GM21367 (cell line): ENCODE results near the gene ASIC4.

Experiments used
- ATAC-seq: cut with Tn5 transposase; IDR thresholded peaks from one replicate; pipeline ENCODE4 v1.9.1; 2021; ENCODE audit not compliant: unreplicated experiment

ASIC4 gene

DNA sequence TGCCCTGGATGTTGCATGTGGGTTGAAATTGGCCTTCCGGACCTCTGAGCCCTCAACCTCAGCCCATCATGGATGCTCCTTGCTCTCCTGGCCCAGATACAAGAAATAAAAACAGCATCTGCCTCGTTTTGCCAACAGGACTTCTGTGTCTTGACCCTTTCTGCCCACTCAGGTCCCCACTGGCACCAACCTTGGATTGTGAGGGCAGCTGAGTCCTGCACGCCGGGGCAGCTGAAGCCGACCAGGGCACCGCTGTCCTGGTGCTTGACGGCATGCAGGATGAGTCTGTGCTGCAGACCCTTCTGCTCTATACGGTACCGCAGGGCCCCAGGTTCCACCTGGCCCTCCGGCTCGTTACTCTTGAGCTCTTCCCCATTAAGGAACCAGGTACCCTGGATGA is 52.4 kb downstream of the ASIC4 start:
- ATAC-seq = no peak

DNA sequence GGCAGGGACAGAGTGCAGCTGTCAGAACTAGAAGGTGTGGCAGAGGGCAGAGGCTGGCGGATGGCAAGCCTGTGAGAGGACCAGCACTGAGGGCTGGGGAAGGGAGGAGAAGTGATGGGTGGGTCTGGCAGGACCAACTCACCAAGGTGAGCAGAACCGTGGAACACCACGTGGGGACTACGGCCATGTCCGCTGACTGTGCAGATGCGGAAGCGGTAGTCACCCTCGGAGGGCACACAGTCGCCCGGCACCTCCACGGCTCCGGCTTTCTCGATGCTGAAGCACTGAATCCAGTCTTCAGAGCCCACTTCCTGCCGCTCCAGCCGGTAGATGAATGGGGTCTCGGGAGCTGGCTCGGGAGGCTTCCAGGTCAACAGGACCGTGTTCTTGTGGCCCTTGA is 52.8 kb downstream of the ASIC4 start:
- ATAC-seq = no peak

DNA sequence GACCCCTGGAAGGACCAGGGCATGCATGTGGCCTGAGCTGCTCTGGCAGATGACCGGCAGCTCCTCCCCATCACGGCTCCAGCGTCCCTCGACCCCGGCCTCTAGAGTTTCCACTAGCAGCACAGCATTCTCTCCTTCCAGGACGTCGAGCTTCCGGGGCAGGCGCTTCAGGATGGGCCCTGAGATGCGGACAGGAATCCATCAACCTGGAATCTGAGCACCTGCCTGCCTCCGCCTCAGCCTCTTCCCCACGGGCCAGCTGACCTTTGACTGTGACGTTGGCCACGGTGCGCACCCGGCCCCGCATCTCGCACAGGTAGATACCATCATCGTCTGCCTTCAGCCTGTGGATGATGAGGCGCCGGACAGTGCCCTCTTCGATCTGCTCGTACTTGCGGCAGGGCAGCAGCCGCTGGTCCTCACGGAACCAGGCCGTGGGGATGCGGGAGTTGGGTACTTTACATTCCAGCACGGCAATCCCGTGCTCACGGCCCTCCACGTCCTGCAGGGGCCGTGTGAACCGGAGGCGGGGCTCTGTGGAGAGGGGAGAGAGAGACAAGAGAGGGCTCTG is 53.6 kb downstream of the ASIC4 start:
- no peak for ATAC-seq

DNA sequence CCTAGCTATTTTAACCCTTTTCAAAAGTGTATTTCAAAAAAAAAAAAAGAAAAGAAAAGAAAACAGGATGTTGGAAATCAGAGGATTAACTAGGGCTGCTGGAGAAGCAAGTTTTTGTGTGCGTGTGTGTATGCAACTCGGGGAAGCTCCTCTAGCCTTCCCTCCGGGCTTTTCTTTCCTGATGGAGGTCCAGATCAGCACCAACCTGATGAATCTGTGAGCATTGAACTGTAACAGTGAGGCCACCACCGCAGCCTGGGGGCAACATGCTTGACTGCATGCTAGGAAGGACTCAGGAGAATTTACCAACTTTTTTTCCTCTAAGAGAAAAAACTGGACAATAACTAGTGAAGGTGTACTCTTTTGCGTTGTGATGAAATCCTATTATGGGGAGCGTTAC is 54.8 kb downstream of the ASIC4 start:
- ATAC-seq = no peak

DNA sequence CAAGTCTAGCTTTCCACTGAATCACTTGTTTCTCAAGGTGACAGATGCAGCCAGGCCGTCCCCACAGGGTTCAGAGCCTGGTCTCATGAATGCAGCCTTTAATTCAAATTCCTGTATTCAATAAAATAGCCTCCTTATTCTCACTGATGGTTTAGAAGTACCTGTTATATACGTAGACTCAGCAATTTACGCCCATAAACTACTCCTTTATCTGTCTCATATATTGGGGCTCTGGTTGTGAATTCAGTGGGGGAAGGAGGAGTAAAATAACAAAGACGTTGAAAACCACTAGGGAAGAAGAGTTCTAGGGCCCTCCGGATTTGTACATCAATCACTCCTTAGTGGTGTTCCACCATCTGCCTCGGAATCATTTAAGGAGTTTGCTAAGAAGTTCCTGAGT is 55.4 kb downstream of the ASIC4 start:
- ATAC-seq = no peak

DNA sequence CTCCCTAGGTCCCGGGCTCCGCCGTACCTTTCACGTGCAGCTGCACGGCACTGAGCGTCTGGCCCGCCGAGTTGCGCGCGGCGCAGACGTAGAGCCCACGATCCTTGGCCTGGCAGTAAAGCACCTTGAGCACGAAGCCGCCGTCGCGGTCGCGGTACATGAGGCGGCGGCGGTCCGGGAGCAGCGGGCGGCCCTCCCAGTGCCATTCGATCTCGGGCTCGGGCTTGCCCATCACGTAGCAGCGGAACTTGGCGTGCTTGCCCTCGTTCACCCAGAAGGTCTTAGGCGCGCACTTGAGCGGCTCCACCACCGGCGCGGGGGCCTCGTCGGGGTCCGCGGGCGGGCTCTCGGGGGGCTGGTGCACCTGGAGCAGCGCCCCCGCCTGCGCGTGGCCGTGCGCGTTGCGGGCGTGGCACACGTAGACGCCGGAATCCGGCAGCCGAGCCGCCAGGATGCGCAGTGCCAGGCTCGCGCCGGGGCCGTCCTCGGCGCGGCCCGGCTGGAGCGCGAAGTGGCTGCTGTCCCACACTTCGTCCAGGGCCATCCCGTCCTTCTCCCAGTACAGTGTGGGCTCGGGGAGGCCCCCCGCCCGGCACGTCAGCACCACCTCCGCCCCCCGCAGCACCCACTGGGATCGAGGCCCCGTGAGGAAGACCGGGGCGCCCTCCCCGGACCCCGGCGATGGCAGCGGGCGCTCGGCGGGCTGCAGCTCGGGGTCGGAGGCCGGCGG is 56.1 kb downstream of the ASIC4 start:
- no peak for ATAC-seq

DNA sequence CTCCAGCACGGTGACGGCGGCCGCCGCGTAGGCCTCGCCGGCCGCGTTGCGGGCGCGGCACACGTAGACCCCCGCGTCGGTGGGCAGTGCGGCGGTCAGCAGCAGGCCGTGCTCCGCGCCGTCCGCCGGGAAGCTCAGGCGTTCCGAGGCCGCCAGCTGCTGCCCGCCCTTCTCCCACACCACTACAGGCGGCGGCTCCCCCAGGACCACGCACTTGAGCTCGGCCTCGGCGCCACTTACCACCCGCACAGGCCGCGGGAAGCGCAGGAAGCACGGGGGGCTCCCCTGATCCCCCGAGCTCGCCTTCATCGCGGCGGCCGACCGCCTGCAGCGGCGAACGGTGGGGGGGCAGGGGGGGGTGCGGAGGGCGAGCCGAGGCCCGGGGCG is 56.6 kb downstream of the ASIC4 start:
- no peak for ATAC-seq

DNA sequence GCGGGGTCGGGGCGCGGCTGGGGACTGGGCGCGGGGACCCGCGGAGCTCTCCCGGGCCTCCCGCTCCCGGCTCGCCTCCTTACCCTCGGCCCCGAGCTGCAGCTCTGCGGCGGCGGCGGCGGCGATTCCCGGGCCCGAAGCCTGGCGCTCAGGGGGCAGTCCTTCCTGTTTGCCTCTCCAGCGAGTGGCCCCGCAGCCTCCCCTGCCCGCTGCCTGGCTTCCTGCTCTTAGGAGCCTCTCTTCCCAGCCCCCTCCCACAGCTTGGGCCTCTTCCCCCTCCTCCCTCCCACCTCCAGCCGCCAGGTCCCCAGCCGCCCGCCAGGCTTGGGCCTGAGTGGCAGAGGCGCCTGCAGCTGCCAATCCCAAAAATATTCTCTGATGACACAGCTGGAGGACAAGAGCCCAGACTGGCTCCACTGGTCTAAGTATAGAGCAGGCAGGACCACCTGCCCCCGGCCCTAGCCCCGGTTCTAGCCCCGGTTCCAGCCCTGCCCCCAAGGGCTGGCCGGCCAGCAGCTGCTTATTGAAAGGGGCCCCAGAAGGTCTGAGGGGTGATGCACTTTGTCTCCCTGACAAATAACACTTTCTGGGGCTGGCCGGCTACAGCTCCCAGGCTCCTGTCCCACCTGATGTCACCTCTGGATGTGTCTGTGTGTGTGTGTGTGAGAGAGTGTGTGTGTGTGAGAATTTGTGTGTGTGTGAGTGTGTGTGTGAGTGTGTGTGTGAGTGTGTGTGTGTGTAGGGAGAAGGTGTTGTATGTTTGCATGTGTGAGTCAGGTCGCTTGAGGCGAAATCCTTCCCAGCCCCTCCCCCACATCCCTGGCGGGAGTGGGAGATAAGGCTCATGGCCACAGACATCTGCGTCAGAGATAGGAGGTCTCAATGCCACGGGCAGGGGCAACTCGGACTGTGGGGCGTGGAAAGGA is 57.3 kb downstream of the ASIC4 start, which contains the start of gene OBSL1:
Gene OBSL1, minus strand, starts transcription at position 229 of the 926 bp plus-strand sequence. CDS start 307 bp downstream, outside the sequence.
- no peak for ATAC-seq

DNA sequence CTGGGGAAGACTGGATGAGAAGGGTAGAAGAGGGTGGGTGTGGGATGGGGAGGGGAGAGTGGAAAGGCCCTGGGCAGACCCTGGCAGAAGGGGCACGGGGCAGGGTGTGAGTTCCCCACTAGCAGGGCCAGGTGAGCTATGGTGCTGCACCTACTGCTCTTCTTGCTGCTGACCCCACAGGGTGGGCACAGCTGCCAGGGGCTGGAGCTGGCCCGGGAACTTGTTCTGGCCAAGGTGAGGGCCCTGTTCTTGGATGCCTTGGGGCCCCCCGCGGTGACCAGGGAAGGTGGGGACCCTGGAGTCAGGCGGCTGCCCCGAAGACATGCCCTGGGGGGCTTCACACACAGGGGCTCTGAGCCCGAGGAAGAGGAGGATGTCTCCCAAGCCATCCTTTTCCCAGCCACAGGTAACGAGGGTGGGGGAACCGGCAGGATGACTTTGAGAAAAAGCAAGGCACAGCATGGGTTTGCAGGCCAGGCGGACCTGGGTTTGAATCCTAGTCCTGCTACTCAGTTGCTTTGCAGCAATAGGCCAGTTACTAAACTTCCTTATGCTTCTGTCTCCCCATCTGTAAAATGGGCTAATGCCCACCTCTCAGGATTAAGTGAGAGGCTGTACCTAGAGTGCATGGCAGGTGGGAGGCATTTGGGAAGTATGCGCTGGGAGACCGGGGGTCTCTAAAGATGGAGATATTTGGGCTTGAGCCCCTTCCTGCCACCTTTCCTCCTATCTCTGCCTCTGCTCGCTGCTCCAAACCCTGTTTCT is 58.1 kb downstream of the ASIC4 start, which contains the start of gene INHA:
Gene INHA, plus strand, starts transcription at position 74 of the 765 bp plus-strand sequence. Its CDS starts 65 bp downstream, at position 139.
- ATAC-seq = no peak

DNA sequence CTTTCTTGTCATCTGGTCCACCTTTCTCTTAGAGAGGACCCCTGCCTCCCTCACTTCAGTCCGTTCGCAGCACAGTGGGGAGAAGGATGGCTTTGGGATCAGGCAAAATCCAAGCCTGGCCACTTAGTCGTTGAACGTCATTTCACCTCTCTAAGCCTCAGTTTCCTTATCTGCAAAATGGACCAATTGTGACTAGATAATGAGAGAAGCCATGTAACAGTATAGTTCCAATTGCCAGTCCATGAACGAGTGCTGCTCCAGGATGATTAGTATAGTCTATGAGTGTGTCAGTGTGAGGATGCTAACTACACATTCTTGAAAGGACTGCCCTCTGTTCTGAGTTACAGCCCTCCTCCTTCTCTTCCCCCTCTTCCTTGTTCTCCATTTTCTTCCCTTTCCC is 58.9 kb downstream of the ASIC4 start:
- ATAC-seq = no peak

DNA sequence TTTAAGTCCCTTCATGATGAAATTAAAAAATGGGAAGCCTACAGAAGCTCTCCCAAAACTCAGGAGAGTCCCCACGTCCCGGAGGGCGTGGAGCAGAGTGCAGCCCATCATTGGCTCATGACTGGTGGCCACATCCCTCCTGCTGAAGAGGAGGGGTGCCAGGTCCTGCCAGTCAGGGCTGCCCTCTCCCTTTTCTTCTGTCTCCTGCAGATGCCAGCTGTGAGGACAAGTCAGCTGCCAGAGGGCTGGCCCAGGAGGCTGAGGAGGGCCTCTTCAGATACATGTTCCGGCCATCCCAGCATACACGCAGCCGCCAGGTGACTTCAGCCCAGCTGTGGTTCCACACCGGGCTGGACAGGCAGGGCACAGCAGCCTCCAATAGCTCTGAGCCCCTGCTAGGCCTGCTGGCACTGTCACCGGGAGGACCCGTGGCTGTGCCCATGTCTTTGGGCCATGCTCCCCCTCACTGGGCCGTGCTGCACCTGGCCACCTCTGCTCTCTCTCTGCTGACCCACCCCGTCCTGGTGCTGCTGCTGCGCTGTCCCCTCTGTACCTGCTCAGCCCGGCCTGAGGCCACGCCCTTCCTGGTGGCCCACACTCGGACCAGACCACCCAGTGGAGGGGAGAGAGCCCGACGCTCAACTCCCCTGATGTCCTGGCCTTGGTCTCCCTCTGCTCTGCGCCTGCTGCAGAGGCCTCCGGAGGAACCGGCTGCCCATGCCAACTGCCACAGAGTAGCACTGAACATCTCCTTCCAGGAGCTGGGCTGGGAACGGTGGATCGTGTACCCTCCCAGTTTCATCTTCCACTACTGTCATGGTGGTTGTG is 60.4 kb downstream of the ASIC4 start:
- no peak for ATAC-seq

DNA sequence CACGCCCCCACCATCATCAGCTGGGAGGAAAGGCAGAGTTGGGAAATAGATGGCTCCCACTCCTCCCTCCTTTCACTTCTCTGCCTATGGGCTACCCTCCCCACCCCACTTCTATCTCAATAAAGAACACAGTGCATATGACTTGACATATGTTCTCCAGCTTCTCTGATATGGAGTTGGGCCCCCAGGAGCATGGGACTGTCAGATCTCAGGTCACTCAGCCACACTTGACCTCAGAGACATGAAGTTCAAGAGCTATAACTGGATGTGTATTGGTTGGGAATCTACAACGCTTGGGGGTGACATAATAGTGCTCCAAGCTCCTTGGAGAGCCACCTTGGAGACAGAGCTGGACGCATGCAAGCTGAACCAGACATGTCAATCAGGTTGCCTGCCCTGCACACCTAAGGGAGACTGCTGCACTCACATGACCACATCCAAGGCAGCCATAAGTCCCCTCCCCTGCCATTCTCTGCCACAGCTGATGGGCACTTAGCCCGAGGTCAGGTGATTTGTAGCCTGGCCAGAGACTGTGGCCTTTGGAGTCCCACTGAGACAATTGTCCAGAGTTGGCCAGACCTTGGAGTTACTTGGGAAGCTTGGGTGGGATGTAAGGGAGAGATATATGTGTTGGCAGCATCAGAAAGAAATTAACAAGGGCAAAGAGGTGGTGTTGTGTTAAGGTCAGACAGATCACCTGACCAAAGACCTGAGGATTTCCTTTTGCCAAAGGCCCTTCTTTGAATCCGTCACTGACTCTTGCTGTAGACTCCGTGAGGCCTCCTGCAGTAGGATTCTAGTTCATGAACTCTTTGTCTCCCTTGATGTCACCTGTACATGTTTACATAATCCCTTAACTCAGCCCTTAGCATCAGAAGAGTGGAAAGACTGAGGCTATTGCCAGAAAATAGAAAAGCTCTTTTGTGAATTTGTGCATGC is 61.6 kb downstream of the ASIC4 start:
- no peak for ATAC-seq

DNA sequence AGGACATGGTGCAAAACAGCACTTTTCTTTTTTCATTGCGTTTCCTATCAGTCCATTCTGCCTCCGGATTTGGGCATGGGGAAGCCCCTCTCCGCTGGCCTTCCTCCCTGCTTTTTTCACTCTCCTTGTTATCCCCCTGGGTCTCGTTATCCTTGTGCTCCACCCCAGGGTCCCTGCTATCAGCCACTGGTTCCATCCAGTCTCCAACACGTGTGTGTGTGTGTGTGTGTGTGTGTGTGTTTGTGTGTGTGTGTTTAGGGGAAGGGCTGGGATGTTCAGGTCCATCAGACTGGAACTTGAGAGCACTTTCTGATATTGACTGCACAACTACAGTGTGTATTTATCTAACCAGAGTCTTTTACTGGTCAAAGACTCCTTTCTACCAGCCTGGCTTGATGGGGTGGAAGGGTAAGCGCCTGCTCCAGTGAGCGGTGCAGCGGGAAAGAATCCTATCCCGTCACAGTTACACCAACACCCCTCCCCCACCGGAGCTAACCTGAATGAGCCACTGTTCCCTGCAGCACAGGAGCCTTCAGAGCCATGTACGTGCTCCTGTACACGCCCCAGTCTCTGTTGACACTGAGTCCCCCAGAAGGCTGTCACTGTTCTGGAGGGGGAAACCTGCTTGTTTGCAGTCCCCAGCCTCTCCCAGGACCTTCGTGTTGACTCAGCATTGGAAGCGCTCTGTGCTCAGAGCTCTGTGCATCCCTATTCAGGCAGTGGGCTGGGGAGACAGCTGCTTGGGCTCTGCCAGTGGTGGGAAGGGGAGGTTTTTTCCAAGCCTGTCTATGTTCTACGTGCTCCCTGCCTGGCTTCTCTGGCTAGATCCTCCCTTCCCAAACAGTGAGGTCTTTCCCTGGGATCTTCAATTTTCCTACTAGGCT is 62.5 kb downstream of the ASIC4 start:
- ATAC-seq = no peak

DNA sequence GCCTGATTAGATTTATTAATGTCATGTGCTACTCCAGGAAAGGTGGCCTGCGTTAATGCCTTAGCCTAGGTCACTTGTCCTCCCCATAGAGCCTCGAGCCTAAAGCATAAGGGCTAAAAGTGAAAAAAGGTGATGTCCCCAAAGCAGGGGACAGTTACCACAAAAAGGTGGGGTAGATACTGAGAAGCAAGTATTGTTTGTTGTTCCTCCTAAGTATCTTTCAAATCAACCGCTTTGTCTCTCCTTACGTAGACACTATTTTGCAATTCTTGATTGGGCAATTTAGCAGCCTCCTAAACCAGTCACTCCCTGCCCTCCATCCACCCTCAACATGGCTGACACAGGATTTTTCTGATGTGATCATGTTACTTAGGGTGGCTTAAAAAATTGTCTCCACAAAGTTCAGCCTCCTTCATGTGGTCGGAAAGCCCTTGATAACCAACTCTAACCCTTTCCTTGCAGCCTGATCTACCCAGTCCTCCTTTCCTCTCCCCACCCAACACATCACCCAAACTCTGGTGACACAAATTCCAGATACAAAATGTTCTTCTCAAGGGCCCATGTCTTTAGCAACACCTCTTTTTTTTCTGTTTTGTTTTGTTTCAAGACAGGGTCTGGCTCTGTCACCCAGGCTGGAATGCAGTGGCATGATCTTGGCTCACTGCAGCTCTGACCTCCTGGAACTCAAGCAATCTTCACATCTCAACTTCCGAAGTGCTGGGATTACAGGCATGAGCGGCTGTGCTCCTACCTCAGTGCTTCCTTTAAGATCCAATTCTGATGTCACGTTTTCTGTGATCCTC is 64.7 kb downstream of the ASIC4 start:
- ATAC-seq = no peak

DNA sequence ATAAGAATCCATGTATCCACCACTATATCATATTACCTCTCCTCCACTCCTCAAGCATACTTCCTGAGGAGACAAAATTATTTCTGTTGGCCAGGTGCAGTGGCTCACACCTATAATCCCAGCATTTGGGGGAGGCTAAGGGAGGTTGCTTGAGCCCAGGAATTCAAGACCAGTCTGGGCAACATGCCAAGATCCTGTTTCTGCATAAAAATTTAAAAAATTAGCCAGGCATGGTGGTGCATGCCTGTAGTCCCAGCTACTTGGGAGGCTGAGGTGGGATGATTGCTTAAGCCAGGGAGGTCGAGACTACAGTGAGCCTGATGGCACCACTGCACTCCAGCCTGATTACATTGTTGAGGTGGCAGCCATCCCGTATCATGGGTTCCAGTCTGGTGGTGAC is 67.1 kb downstream of the ASIC4 start:
- ATAC-seq = no peak
